Small intestine (tissue), 7 donors: Measurements from ENCODE around the gene FAM81B. TPM values are rescaled to one million over a fixed set of nuclear protein-coding genes. Genes with fewer than 3 reads are reported as not detected.

Source experiments
- DNase-seq, 2 donors: peaks; one replicate each; pipeline versions ENCODE4 v3.0.0 to v3.0.0-alpha.2; 2013
- FAIRE-seq: peaks from 2 replicates; lab custom pipeline; 2012; peaks lifted over from hg19 to GRCh38; lab: Jason Lieb, UNC
- H3K27ac ChIP-seq, 3 donors: one replicate each; pipeline ENCODE4 v1.5.1; 2013; ENCODE audit warnings: low read length in 2 of 3, mild to moderate bottlenecking in 2 of 3, control low read depth in 1 of 3, inconsistent platforms in 1 of 3, low read depth in 1 of 3, moderate library complexity in 1 of 3
- H3K27me3 ChIP-seq, 3 donors: one replicate each; pipeline ENCODE4 v1.6.1; 2013; ENCODE audit warnings: low read length in 3 of 3, inconsistent platforms in 1 of 3; ENCODE audit not compliant: control insufficient read depth in 3 of 3, insufficient read depth in 3 of 3
- H3K36me3 ChIP-seq, 3 donors: one replicate each; pipeline ENCODE4 v1.6.1; 2013; ENCODE audit warnings: low read length in 3 of 3, inconsistent platforms in 1 of 3, low read depth in 1 of 3, mild to moderate bottlenecking in 1 of 3, moderate library complexity in 1 of 3; ENCODE audit not compliant: control insufficient read depth in 3 of 3, insufficient read depth in 2 of 3
- H3K4me1 ChIP-seq, 3 donors: one replicate each; pipeline ENCODE4 v1.6.1; 2013; ENCODE audit warnings: low read length in 2 of 3, inconsistent platforms in 1 of 3, low read depth in 1 of 3, mild to moderate bottlenecking in 1 of 3, moderate library complexity in 1 of 3; ENCODE audit not compliant: control insufficient read depth in 3 of 3, insufficient read depth in 2 of 3
- H3K4me3 ChIP-seq, 3 donors: one replicate each; pipeline ENCODE4 v1.5.1; 2013; ENCODE audit warnings: low read length in 3 of 3, control low read depth in 1 of 3, inconsistent platforms in 1 of 3, low read depth in 1 of 3, mild to moderate bottlenecking in 1 of 3, moderate library complexity in 1 of 3
- H3K9me3 ChIP-seq, 2 donors: one replicate each; pipeline ENCODE4 v1.6.1; 2013; ENCODE audit warnings: low read depth in 1 of 2, low read length in 1 of 2; ENCODE audit not compliant: control insufficient read depth in 2 of 2, insufficient read depth in 1 of 2
- WGBS, 3 donors: extraction: QIAGEN DNeasy Blood & Tissue Kit; methylation state at CpG; one replicate each; pipeline ENCODE4 v1.1.7; 2013; 5-methylcytosine and 5-hydroxymethylcytosine counted together
- polyA plus RNA-seq, 4 donors: library from polyadenylated mRNA; stranded (reverse) in 3 of 4; unstranded in 1 of 4; fragments of 200-250 nt in 3 of 4; fragments of 120-200 nt in 1 of 4; gene quantifications; one replicate each; pipeline versions ENCODE4 v1.2.1 to v1.2.3, GENCODE V29; 2013
- donor health status: healthy with polysubstance abuse.
- donor health status: control.
- donor health status: control.
- donor health status: Bipolar disorder and iron deficiency.
- donor health status: healthy.

The FAM81B gene
- polyA plus RNA-seq, 4 donors, result 0.15 TPM; not detected in 3

GRCh38 chr5:95449460-95449859 lies 58.3 kb downstream of the FAM81B start:
- Histone ChIP-seq H3K27ac (no peak overlapping the region), H3K27me3 (no peaks in the 10 kb centered on the region), H3K4me3 (no peak overlapping the region), H3K36me3 (no peaks in the 10 kb centered on the region), H3K9me3 (no peaks in the 10 kb centered on the region), H3K4me1 (no peaks in the 10 kb centered on the region)
- DNase-seq (no peak), FAIRE-seq (no peak)
- WGBS, 3 donors, result 67 to 73% (median 73%) methylated on average over 2 of the region's 2 CpGs

GRCh38 chr5:95454536-95454935 lies 63.4 kb downstream of the FAM81B start:
- Histone ChIP-seq H3K4me1 (no peaks in the 10 kb centered on the region), H3K27me3 (no peaks in the 10 kb centered on the region), H3K36me3 (no peaks in the 10 kb centered on the region), H3K9me3 (no peaks in the 10 kb centered on the region), H3K4me3 (no peak overlapping the region), H3K27ac (no peak overlapping the region)
- DNase-seq (no peak), FAIRE-seq (no peak)
- WGBS, 3 donors, result 70 to 90% (median 74%) methylated on average over 2 of the region's 2 CpGs

- Histone ChIP-seq H3K27ac (no peak overlapping the region), H3K36me3 (peaks cover 2 to 5% (median 5%) of the 10 kb centered on the region in 3 donors), H3K4me3 (no peak overlapping the region), H3K4me1 (no peaks in the 10 kb centered on the region), H3K9me3 (no peaks in the 10 kb centered on the region), H3K27me3 (no peaks in the 10 kb centered on the region)
- DNase-seq (no peak), FAIRE-seq (no peak)
- WGBS, 3 donors, result 96 to 100% (median 97%) methylated on average over 2 of the region's 2 CpGs
Measured at GRCh38 chr5:95460665-95461064, 69.5 kb downstream of the FAM81B start.

DNA sequence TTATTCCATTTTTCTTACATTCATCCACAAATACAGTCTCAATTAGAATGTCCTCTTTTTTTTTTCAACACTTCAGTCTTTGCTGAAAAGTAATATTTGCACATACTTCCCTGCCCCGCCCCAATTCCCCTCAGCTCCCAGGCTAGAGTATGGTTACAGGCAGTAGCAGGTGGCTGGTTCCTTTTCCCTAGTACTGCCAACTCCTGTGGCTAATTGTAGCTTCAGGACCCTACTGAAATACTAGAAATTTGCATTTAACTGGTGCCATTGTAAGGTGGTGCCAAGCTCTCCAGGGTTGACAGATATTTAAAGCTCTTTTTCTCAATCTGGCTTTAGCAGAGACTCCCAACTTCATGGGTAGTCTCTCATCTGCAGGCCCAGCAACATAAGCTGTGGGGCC lies 80.3 kb downstream of the FAM81B start:
- H3K4me3 ChIP-seq, result no peak overlapping the region
- 88 to 96% (median 95%) methylated on average over 1 of the region's 1 CpG for WGBS, 3 donors
- DNase-seq (no peak), FAIRE-seq (no peak)
- H3K4me1 ChIP-seq, result no peaks in the 10 kb centered on the region
- peaks cover 7 to 14% (median 7%) of the 10 kb centered on the region in 3 donors for H3K36me3 ChIP-seq
- no peaks in the 10 kb centered on the region for H3K9me3 ChIP-seq
- no peaks in the 10 kb centered on the region for H3K27me3 ChIP-seq
- no peak overlapping the region for H3K27ac ChIP-seq

GRCh38 chr5:95471942-95472341 lies 80.8 kb downstream of the FAM81B start:
- Histone ChIP-seq H3K4me1 (no peaks in the 10 kb centered on the region), H3K4me3 (no peak overlapping the region), H3K36me3 (peaks cover 7 to 14% (median 7%) of the 10 kb centered on the region in 3 donors), H3K27ac (no peak overlapping the region), H3K27me3 (no peaks in the 10 kb centered on the region), H3K9me3 (no peaks in the 10 kb centered on the region)
- DNase-seq (no peak), FAIRE-seq (no peak)

DNA sequence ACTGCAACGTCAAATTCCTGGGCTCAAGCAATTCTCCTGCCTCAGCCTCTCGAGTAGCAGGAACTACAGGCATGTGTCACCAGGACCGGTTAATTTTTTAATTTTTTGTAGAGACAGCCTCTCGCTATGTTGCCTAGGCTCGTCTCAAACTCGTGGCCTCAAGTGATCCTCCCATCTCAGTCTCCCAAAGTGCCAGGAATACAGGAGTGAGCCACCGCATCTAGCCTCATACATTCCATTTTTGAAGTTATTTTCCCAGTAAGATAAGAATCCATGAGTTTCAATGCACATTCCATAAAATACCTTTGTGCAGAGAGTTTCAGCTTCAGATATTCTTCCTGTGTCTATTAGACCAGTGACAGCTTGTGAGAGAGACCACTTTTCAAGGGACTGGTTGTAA lies 93.3 kb downstream of the FAM81B start:
- Histone ChIP-seq H3K4me1 (no peaks in the 10 kb centered on the region), H3K4me3 (no peak overlapping the region), H3K27ac (no peak overlapping the region), H3K9me3 (peaks cover 0 to 16% of the 10 kb centered on the region in 2 donors), H3K36me3 (peaks cover 7 to 28% (median 20%) of the 10 kb centered on the region in 3 donors), H3K27me3 (no peaks in the 10 kb centered on the region)
- FAIRE-seq (no peak), DNase-seq (no peak)
- 96 to 98% (median 97%) methylated on average over 7 of the region's 7 CpGs for WGBS, 3 donors

- no peak for DNase-seq
- H3K27ac ChIP-seq, result no peak overlapping the region
- no peak overlapping the region for H3K4me3 ChIP-seq
- peaks cover 0 to 16% of the 10 kb centered on the region in 2 donors for H3K9me3 ChIP-seq
- no peaks in the 10 kb centered on the region for H3K4me1 ChIP-seq
- no peak for FAIRE-seq
- peaks cover 7 to 33% (median 20%) of the 10 kb centered on the region in 3 donors for H3K36me3 ChIP-seq
- no peaks in the 10 kb centered on the region for H3K27me3 ChIP-seq
- 98 to 100% (median 100%) methylated on average over 2 of the region's 2 CpGs for WGBS, 3 donors
Measured at GRCh38 chr5:95486191-95486590, 95.0 kb downstream of the FAM81B start.

GRCh38 chr5:95487880-95488279 lies 96.7 kb downstream of the FAM81B start:
- Histone ChIP-seq H3K27me3 (no peaks in the 10 kb centered on the region), H3K27ac (no peak overlapping the region), H3K9me3 (peaks cover 0 to 16% of the 10 kb centered on the region in 2 donors), H3K36me3 (peaks cover 7 to 32% (median 19%) of the 10 kb centered on the region in 3 donors), H3K4me1 (no peaks in the 10 kb centered on the region), H3K4me3 (no peak overlapping the region)
- FAIRE-seq, result no peak
- no peak for DNase-seq
